B cell (primary cell): ENCODE results near the gene CNTNAP2. TPM values are rescaled to one million over a fixed set of nuclear protein-coding genes. Genes with fewer than 3 reads are reported as not detected.

Experiments
- ATAC-seq: fragments of 200-7000 bp; cut with Tn5 transposase; one replicate; pipeline ENCODE4 v1.10.0; 2021; ENCODE audit warnings: low read depth, mild to moderate bottlenecking, moderate number of reproducible peaks, moderate library complexity
- CTCF ChIA-PET: fragments of 350-600 bp; sonication (Branson Sonifier 250); formaldehyde crosslinking; loops from one replicate; lab custom pipeline; 2021; ENCODE audit warnings: antibody characterized with exemption, inconsistent platforms; lab: Charles Lee
- POLR2A ChIA-PET: fragments of 350-600 bp; sonication (Branson Sonifier 250); formaldehyde crosslinking; loops from one replicate; lab custom pipeline; 2021; ENCODE audit warnings: antibody characterized with exemption; lab: Charles Lee
- DNase-seq: peaks from one replicate; pipeline ENCODE4 v3.0.0; 2013
- H2AFZ ChIP-seq: 2 replicates; pipeline ENCODE4 v1.6.1; 2012; ENCODE audit warnings: mild to moderate bottlenecking, low read depth, low read length; ENCODE audit not compliant: insufficient read depth, poor library complexity, severe bottlenecking
- H3K27ac ChIP-seq, 2 donors: 1 replicate in 1 of 2; 2 replicates in 1 of 2; pipeline ENCODE4 v1.5.1; 2012 to 2013; ENCODE audit warnings: low read length in 2 of 2, mild to moderate bottlenecking in 2 of 2, moderate library complexity in 1 of 2
- H3K27me3 ChIP-seq, 4 experiments: fragments of 200-600 bp in 1 of 4; sonication (generic) in 1 of 4; replicated peaks in 1 of 4; 1 replicate in 2 of 4; 2 replicates in 2 of 4; pipeline versions ENCODE4 v1.6.1 to v1.7.0; 2013 to 2016; ENCODE audit warnings: low read length in 3 of 4, mild to moderate bottlenecking in 2 of 4, mixed read lengths in 1 of 4, moderate library complexity in 1 of 4; ENCODE audit not compliant: insufficient read depth in 4 of 4, control insufficient read depth in 3 of 4; ENCODE audit errors: control extremely low read depth in 1 of 4
- H3K36me3 ChIP-seq, 2 experiments: replicated peaks in 1 of 2; 1 replicate in 1 of 2; 2 replicates in 1 of 2; pipeline versions ENCODE4 v1.6.1 to v1.7.1; 2013; ENCODE audit warnings: low read length in 1 of 2; ENCODE audit not compliant: insufficient read depth in 2 of 2, control insufficient read depth in 1 of 2; ENCODE audit errors: control extremely low read depth in 1 of 2, extremely low read depth in 1 of 2
- H3K4me1 ChIP-seq, 2 donors: fragments of 200-600 bp in 1 of 2; sonication (generic) in 1 of 2; 1 replicate in 1 of 2; 2 replicates in 1 of 2; pipeline versions ENCODE4 v1.5.1 to v1.6.1; 2013 to 2017; ENCODE audit warnings: low read length in 2 of 2; ENCODE audit not compliant: control insufficient read depth in 2 of 2, insufficient read depth in 2 of 2
- H3K4me2 ChIP-seq: replicated peaks from 2 replicates; pipeline ENCODE3; 2012; ENCODE audit warnings: mild to moderate bottlenecking, low read depth, low read length; ENCODE audit not compliant: poor library complexity, severe bottlenecking
- H3K4me3 ChIP-seq, 5 experiments: fragments of 200-600 bp in 1 of 5; sonication (generic) in 1 of 5; 1 replicate in 3 of 5; 2 replicates in 2 of 5; pipeline versions ENCODE4 v1.5.1 to v1.7.0; 2011 to 2016; ENCODE audit warnings: low read length in 4 of 5, mild to moderate bottlenecking in 4 of 5, low read depth in 2 of 5, control low read depth in 1 of 5, moderate library complexity in 1 of 5; ENCODE audit not compliant: insufficient read depth in 1 of 5; ENCODE audit errors: control extremely low read depth in 1 of 5, extremely low read depth in 1 of 5
- H3K79me2 ChIP-seq: fragments of 200-600 bp; sonication (generic); one replicate; pipeline ENCODE4 v1.6.0; 2016; ENCODE audit warnings: low read length; ENCODE audit not compliant: control insufficient read depth, insufficient read depth
- H3K9ac ChIP-seq: fragments of 200-600 bp; sonication (generic); 2 replicates; pipeline ENCODE4 v1.6.1; 2017; ENCODE audit warnings: mild to moderate bottlenecking, low read length, moderate library complexity
- H3K9me3 ChIP-seq, 3 donors: one replicate each; pipeline versions ENCODE4 v1.6.1 to v1.7.1; 2013; ENCODE audit warnings: low read length in 2 of 3; ENCODE audit not compliant: control insufficient read depth in 2 of 3, insufficient read depth in 1 of 3; ENCODE audit errors: control extremely low read depth in 1 of 3
- H4K20me1 ChIP-seq: 2 replicates; pipeline ENCODE4 v1.6.0; 2012; ENCODE audit warnings: mild to moderate bottlenecking, low read length; ENCODE audit not compliant: insufficient read depth, control insufficient read depth, poor library complexity, severe bottlenecking
- H3K27ac Mint-ChIP-seq: one replicate; pipeline ENCODE4 v1.8.0; 2021; ENCODE audit warnings: mixed read lengths
- H3K27me3 Mint-ChIP-seq: one replicate; pipeline ENCODE4 v1.8.0; 2021; ENCODE audit warnings: mixed read lengths
- H3K4me1 Mint-ChIP-seq: one replicate; pipeline ENCODE4 v1.8.0; 2021; ENCODE audit warnings: mixed read lengths
- H3K4me3 Mint-ChIP-seq: one replicate; pipeline ENCODE4 v1.8.0; 2021; ENCODE audit warnings: mixed read lengths
- H3K9me3 Mint-ChIP-seq: one replicate; pipeline ENCODE4 v1.8.0; 2022; ENCODE audit warnings: mixed read lengths; ENCODE audit not compliant: insufficient read depth
- EZH2 ChIP-seq: IDR thresholded peaks from 2 replicates; pipeline ENCODE4 v1.6.1; 2012; ENCODE audit warnings: borderline replicate concordance, low read depth, mild to moderate bottlenecking, moderate library complexity, low read length; ENCODE audit not compliant: insufficient read depth, poor library complexity, severe bottlenecking
- WGBS: methylation state at CpG from one replicate; pipeline ENCODE4 v1.1.5; 2013; ENCODE audit warnings: missing lambda C conversion rate; ENCODE audit not compliant: insufficient coverage; 5-methylcytosine and 5-hydroxymethylcytosine counted together
- intact Hi-C: fragments of 100-400 bp; cut with micrococcal nuclease; formaldehyde crosslinking; loops from one replicate; pipeline ENCODE4 v1.10.0; 2022
- polyA plus RNA-seq: library from polyadenylated mRNA; depleted of rRNA; stranded (reverse); fragments of >200 nt; gene quantifications from 2 replicates; pipeline ENCODE4 v1.2.3, GENCODE V29; 2012
- total RNA-seq, 2 donors: library from RNA; stranded (reverse); fragments of 120-200 nt in 1 of 2; gene quantifications; 1 replicate in 1 of 2; 2 replicates in 1 of 2; pipeline versions ENCODE4 v1.2.3 to v1.2.4, GENCODE V29; 2013 to 2022
- TF ChIP-seq, protein P1 (sequence below): fragments of 200-600 bp; IDR thresholded peaks from one replicate; pipeline ENCODE4 v1.8.0; 2022; ENCODE audit warnings: antibody characterized with exemption, mild to moderate bottlenecking

The CNTNAP2 gene
- total and polyA plus RNA-seq, 2 donors (not counting 1 experiment from before 2014, with no cell fraction given), result 7.4 to 16.6 TPM

DNA sequence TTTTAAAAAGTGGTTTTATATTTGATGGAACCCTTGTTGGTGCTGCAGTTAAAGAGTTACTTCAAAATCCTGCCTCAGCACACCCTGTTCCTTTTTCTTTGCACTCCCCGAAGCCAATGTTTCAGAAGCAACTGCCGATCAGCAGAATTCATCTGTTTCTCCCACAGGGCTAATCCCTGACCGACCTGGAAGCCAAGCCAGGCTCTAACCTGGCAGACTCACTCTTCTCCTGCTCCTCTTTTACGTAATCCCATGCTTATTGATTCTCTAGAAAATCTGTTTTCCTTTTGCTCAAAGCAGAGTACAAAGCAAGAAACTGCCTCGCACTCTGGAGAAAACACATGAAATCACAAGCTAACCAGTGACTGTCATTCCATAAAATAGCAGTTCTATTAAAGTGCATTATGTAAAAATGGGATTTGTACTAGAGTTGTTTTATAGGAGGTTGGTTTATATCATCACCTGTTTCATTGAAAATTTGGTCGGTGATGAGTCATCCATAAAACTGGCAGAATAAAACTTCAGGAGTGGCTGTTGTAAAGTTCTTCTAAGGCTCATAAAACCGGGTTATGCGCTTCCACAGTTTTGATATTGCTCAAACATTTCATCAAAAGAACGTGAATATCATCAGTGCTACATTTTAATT is 99.9 kb downstream of the CNTNAP2 start:
- TF ChIP-seq EZH2, result no peak
- TF ChIP-seq, protein P1, sequence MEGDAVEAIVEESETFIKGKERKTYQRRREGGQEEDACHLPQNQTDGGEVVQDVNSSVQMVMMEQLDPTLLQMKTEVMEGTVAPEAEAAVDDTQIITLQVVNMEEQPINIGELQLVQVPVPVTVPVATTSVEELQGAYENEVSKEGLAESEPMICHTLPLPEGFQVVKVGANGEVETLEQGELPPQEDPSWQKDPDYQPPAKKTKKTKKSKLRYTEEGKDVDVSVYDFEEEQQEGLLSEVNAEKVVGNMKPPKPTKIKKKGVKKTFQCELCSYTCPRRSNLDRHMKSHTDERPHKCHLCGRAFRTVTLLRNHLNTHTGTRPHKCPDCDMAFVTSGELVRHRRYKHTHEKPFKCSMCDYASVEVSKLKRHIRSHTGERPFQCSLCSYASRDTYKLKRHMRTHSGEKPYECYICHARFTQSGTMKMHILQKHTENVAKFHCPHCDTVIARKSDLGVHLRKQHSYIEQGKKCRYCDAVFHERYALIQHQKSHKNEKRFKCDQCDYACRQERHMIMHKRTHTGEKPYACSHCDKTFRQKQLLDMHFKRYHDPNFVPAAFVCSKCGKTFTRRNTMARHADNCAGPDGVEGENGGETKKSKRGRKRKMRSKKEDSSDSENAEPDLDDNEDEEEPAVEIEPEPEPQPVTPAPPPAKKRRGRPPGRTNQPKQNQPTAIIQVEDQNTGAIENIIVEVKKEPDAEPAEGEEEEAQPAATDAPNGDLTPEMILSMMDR, result no peak
- Mint-ChIP-seq H3K4me3 (no peak overlapping the region), H3K27ac (no peak overlapping the region), H3K9me3 (peaks cover 3% of the 10 kb centered on the region), H3K27me3 (no peaks in the 10 kb centered on the region), H3K4me1 (no peaks in the 10 kb centered on the region)
- Histone ChIP-seq H2AFZ (no peak overlapping the region), H3K4me1 (no peaks in the 10 kb centered on the region), H3K9ac (no peak overlapping the region), H4K20me1 (no peaks in the 10 kb centered on the region), H3K4me3 (no peak overlapping the region), H3K9me3 (no peaks in the 10 kb centered on the region), H3K36me3 (no peaks in the 10 kb centered on the region), H3K27me3 (no peaks in the 10 kb centered on the region), H3K27ac (no peak overlapping the region), H3K79me2 (no peaks in the 10 kb centered on the region), H3K4me2 (no peak overlapping the region)
- ATAC-seq (no peak), DNase-seq (no peak)
- intact Hi-C loops, result no loop called here
- 85% methylated on average over 6 of the region's 9 CpGs for WGBS
- ChIA-PET POLR2A (no interaction called here), CTCF (no interaction called here)

DNA sequence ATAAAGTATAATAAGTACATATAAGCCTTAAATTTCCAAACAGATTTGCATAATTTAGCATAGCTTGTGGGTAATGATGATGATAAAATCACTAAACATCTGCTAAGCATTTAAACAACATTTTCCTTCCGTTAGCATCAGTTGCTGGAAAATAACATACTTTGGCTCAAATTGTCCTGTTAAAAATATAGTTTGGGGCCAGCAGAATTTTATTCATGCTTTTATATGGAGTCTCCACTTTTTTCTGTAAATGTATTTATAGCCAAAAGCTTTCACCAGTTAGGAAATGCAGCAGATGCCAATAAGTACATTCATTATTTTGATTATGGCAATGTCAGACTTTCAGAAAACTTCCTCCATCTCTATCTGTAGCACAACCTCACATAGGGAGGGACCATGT is 107.2 kb downstream of the CNTNAP2 start:
- no peaks in the 10 kb centered on the region for H3K36me3 ChIP-seq
- WGBS, result no CpG with 5 or more reads among the region's 1 CpG
- H3K4me2 ChIP-seq, result no peak overlapping the region
- no peak overlapping the region for H3K27ac ChIP-seq
- H3K4me1 Mint-ChIP-seq, result no peaks in the 10 kb centered on the region
- H3K79me2 ChIP-seq, result no peaks in the 10 kb centered on the region
- ATAC-seq, result no peak
- no peaks in the 10 kb centered on the region for H3K9me3 Mint-ChIP-seq
- ChIA-PET POLR2A (no interaction called here), CTCF (no interaction called here)
- TF ChIP-seq, protein P1, result no peak
- TF ChIP-seq EZH2, result no peak
- H3K4me3 ChIP-seq, result no peak overlapping the region
- no peak overlapping the region for H3K4me3 Mint-ChIP-seq
- H3K27me3 Mint-ChIP-seq, result no peaks in the 10 kb centered on the region
- no peak for DNase-seq
- H3K9ac ChIP-seq, result no peak overlapping the region
- no peaks in the 10 kb centered on the region for H3K4me1 ChIP-seq
- no peak overlapping the region for H3K27ac Mint-ChIP-seq
- H4K20me1 ChIP-seq, result no peaks in the 10 kb centered on the region
- H3K27me3 ChIP-seq, result no peaks in the 10 kb centered on the region
- no peaks in the 10 kb centered on the region for H3K9me3 ChIP-seq
- no peak overlapping the region for H2AFZ ChIP-seq
- intact Hi-C loops, result no loop called here
